HG03025 (cell line): ENCODE measurements around the gene CAMSAP3.

Experiments used
- ATAC-seq: cut with Tn5 transposase; IDR thresholded peaks from one replicate; pipeline ENCODE4 v1.9.1; 2021; ENCODE audit warnings: mild to moderate bottlenecking, moderate library complexity; ENCODE audit not compliant: unreplicated experiment, low FRiP score

CAMSAP3 gene, protein sequence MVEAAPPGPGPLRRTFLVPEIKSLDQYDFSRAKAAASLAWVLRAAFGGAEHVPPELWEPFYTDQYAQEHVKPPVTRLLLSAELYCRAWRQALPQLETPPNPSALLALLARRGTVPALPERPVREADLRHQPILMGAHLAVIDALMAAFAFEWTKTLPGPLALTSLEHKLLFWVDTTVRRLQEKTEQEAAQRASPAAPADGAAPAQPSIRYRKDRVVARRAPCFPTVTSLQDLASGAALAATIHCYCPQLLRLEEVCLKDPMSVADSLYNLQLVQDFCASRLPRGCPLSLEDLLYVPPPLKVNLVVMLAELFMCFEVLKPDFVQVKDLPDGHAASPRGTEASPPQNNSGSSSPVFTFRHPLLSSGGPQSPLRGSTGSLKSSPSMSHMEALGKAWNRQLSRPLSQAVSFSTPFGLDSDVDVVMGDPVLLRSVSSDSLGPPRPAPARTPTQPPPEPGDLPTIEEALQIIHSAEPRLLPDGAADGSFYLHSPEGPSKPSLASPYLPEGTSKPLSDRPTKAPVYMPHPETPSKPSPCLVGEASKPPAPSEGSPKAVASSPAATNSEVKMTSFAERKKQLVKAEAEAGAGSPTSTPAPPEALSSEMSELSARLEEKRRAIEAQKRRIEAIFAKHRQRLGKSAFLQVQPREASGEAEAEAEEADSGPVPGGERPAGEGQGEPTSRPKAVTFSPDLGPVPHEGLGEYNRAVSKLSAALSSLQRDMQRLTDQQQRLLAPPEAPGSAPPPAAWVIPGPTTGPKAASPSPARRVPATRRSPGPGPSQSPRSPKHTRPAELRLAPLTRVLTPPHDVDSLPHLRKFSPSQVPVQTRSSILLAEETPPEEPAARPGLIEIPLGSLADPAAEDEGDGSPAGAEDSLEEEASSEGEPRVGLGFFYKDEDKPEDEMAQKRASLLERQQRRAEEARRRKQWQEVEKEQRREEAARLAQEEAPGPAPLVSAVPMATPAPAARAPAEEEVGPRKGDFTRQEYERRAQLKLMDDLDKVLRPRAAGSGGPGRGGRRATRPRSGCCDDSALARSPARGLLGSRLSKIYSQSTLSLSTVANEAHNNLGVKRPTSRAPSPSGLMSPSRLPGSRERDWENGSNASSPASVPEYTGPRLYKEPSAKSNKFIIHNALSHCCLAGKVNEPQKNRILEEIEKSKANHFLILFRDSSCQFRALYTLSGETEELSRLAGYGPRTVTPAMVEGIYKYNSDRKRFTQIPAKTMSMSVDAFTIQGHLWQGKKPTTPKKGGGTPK

DNA sequence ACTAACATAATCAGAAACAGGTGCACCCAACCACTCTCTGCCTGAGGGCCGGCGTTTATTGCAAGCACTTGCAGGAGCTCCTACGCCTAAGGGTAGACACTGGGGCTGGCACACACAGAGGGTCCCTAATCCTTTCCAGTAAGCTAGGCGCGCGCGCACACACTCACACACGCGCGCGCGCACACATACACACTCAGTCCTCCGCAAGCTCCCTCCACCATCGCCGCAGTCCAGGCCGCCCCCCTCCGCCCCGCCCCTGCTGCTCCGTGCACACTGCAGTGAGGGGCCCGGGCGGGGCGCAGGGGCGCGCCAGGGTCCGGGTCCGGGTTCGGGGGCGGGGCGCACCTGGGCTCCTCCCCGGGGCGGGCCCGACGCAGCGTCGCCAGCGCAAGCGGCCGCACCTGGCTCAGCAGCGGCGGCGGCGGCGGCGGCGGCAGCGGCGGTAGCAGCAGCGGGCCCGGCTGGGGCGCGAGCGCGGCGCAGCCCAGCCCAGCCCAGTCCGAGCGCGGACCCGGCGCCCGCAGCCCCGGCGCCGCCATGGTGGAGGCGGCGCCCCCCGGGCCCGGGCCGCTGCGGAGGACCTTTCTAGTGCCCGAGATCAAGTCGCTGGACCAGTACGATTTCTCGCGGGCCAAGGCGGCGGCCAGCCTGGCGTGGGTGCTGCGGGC, at the start of gene CAMSAP3:
Gene CAMSAP3, plus strand, starts transcription at position 398 of the 668 bp plus-strand sequence. Its CDS starts 140 bp downstream, at position 538.
- ATAC-seq = no peak

DNA sequence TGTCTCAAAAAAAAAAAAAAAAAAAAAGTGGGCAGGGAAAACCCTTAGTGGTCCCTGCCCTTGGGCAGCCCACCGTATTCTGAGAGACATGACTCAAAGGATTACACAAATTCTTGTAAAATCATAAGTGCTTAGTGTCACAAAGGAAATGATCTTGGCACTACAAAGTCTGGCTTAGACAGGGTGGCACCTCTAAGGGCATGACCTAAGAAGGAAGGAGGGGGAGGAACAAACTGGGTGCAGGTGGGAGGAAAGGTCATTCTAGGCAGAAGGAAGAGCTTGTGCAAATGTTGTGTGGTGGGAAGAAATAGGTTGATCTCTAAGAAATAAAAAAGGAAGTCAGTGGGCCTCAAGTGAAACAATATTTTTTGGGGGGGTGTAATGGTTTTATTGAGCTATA, 49.8 kb upstream of the CAMSAP3 start:
- no peak for ATAC-seq

DNA sequence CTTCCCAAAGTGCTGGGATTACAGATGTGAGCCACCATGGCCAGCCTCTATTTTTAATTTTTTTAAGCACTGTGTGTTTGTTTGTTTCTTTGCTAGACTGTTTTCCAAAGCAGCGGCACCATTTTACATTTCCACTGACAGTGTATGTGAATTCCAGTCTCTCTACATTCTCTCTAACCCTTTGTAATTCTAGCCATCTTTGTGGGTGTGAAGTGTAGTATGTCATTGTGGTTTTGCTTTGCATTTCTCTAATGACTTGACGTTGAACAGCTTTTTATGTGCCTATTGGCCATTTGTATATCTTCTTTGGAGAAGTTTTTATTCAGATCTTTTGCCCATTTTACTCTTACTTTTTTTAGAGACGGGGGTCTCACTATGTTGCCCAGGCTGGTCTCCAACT, 48.5 kb upstream of the CAMSAP3 start:
- ATAC-seq = no peak

DNA sequence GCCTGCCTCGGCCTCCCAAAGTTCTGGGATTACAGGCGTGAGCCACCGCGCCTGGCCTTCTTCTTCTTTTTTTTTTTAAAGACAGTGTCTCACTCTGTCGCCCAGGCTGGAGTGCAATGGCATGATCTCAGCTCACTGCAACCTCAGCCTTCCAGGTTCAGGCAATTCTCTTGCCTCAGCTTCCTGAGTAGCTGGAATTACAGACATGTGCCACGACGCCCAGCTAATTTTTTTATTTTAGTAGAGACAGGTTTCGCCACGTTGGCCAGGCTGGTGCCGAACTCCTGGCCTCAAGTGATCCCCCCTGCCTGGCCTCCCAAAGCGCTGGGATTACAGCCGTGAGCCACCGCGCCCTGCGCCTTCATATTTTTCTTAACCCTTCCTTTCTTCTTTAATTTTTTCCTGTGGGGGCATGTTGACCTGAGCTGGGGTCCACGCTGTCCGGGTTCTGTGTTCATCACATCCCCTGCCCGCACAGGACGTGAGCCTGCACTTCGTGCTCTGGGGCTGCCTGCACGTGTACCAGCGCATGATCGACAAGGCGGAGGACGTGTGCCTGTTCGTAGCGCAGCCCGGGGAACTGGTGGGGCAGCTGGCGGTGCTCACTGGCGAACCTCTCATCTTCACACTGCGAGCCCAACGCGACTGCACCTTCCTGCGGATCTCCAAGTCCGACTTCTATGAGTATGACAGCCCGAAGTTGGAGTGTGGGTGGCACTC, 46.1 kb upstream of the CAMSAP3 start:
- ATAC-seq = no peak

DNA sequence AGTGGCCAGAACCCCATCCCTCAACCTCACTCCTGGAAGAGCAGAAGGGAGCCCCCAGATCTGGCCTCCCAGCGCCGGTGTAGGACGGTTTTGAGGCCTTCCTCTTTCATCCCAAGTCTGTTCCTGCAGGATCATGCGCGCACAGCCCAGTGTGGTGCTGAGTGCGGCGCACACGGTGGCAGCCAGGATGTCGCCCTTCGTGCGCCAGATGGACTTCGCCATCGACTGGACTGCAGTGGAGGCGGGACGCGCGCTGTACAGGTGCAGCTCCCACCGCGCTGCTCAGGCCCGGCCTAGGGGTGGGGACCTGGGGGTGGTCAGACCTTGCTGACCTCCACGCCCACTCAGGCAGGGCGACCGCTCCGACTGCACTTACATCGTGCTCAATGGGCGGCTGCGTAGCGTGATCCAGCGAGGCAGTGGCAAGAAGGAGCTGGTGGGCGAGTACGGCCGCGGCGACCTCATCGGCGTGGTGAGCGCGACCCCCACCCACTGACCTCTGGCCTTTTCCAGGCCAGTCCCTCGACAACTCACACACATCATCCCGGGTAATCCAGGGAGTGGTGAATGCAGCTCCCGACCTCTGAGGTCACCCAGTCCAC, 45.4 kb upstream of the CAMSAP3 start:
- ATAC-seq = no peak

DNA sequence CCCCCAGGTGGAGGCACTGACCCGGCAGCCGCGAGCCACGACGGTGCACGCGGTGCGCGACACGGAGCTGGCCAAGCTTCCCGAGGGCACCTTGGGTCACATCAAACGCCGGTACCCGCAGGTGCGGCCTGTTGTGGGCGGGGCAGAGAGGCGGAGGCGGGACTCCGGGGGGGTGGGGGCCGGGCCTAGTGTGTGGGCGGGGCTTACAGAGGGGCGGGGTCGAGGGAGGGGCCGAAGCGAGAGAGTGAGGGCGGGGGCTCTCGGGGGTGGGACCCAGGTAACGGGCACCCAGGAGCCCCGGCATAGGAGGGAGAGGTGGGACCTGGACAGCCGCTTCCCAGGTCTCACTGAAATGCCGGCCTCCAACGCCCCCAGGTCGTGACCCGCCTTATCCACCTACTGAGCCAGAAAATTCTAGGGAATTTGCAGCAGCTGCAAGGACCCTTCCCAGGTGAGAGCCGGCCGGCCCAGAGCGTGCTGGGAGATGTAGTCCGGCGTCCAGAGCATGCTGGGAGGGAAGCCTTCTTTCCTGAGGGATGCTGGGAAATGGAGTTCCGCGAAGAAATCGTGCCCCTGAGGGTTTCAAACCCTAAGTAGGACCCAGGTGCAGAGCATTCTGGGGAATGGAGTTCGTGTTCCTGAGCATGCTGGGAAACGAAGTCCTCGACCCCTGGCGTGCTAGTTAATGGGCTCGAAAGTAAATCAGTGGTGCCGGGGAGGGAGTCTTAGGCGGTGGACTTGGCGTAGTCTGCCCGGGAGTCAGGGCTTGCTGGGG, 44.5 kb upstream of the CAMSAP3 start:
- no peak for ATAC-seq

DNA sequence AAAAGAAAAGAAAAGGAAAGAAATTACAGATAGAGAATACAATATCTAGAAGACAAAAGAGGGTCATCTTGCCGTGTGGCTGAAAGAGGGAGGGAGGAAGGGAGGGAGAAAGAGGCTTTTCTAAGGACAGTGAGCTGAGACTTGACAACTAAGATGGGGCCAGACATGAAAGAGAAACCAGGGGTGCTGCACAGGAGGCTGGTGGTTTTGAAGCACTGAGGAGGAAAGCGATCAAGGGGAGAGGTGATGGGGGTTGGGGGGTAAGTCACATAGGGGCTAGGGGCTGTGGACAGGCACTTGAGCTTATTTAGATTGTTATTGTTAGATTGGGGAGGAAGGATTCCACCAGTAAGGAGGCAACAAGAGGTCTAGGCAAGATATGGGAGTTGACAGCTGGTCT, 42.9 kb upstream of the CAMSAP3 start:
- no peak for ATAC-seq

DNA sequence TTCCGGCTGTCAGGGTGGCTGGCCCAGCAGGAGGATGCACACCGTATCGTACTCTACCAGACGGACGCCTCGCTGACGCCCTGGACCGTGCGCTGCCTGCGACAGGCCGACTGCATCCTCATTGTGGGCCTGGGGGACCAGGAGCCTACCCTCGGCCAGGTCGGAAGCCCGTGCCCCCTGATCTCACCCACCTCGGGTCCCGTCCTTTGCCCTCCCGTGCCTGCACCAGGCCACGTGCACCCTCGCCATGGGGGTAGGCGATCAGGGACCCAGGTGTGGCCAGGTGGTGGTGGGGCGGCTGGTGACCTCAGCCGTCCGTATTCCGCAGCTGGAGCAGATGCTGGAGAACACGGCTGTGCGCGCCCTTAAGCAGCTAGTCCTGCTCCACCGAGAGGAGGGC, 41.1 kb upstream of the CAMSAP3 start:
- no peak for ATAC-seq

DNA sequence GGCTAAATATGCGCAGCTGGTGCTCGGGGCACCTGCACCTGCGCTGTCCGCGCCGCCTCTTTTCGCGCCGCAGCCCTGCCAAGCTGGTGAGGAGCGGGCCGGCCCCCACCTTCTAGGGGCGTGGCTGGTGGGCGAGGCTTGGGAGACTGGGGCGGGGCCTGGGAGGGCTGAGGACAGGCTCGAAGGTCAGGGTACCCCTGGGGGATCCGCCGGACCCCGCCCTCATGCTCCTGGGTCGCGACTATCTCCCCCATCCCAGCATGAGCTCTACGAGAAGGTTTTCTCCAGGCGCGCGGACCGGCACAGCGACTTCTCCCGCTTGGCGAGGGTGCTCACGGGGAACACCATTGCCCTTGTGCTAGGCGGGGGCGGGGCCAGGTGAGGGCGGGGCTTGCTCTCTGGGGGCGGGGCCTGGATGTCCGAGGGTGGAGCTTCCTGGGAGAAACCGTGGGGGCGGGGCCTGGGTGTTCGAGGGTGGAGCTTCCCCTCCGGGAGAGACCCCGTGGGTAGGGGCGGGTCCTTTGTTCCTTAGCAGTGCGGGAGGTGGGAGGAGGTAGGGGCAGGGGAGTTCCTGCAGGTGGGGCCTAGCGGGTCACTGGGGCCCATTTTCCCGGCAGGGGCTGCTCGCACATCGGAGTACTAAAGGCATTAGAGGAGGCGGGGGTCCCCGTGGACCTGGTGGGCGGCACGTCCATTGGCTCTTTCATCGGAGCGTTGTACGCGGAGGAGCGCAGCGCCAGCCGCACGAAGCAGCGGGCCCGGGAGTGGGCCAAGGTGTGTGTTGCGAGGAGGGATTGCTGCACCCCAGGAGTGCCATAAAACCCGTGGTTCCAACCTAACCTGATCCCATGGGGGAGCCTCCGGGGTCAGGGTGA, 40.4 kb upstream of the CAMSAP3 start:
- ATAC-seq = no peak

DNA sequence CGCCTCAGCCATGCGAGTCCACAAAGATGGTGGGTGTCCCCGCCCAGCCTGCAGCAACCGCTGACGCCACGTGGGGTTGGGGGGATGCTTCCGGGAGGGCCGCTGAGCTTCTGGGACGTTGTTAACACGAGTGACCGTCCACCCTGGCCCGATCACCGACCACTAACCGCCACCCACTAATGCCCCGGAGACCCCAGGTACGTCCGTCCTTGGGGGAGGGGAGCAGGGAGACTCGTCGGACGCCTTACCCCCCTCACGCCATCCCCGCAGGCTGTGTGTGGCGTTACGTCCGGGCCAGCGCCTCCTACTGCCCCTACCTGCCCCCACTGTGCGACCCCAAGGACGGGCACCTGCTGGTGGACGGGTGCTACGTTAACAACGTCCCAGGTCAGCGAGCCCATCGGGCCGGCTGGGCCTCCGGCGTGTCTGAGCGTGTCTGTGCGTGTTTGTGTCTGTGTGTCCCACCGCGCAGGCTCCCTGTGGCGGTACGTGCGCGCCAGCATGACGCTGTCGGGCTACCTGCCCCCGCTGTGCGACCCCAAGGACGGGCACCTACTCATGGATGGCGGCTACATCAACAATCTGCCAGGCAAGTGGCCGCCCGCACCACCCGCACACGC, 38.9 kb upstream of the CAMSAP3 start:
- ATAC-seq = no peak

DNA sequence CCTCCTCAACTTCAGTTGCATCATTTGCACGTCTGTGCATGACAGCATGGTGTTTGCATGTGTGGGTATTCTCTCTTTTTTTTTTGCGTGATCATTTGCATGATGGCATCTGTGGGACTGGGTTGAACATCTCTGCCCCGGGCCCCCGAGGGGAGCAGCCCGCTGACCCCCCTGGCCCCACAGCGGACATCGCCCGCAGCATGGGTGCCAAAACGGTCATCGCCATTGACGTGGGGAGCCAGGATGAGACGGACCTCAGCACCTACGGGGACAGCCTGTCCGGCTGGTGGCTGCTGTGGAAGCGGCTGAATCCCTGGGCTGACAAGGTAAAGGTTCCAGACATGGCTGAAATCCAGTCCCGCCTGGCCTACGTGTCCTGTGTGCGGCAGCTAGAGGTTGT, 37.0 kb upstream of the CAMSAP3 start:
- no peak for ATAC-seq

DNA sequence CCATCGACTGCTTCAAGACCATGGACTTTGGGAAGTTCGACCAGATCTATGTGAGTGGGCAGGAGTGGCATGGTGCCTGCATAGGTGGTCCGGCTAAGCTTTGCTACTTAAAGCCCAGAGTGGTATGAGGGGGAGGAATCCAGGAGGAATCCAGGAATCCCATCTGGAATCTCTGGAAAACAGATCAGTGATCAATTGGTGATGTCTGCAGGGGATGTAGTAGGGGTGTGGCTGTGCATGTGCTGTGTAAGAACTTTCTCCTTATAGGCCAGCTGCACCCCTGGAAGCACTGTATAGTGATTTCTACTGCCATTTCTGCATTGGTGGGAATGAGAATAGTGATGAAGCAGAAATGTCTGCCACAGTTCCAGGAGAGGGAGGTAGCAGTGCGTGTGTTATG, 36.6 kb upstream of the CAMSAP3 start:
- ATAC-seq = no peak

DNA sequence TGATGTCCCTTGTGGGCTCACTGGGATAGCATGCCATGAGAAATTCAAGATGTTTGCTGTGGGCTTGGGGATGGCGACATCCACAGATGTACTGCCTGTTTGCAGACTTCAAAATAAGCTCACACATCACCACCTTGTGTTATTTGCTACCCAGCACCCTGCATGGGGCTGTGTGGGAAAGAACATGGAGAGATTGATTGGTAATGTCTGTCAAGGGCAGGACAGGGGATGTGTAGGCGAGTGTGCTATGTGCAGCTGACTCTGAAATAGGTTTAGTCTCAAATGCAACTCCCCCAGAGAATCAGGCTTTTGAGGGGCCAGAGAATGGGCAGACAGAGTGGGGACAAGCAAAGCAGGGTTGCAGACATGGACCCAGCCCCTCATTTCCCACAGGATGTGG, 35.4 kb upstream of the CAMSAP3 start:
- no peak for ATAC-seq

DNA sequence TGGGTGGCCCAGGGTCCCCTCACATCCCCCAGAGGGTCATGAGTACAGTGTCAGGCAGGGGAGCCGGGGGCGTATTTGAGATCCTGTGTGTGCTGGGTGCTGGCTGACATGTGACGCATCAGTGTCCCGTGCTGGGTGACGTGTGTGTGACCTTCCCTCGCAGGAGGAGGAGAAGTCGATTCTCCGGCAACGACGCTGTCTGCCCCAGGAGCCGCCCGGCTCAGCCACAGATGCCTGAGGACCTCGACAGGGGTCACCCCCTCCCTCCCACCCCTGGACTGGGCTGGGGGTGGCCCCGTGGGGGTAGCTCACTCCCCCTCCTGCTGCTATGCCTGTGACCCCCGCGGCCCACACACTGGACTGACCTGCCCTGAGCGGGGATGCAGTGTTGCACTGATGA, 34.3 kb upstream of the CAMSAP3 start:
- no peak for ATAC-seq

DNA sequence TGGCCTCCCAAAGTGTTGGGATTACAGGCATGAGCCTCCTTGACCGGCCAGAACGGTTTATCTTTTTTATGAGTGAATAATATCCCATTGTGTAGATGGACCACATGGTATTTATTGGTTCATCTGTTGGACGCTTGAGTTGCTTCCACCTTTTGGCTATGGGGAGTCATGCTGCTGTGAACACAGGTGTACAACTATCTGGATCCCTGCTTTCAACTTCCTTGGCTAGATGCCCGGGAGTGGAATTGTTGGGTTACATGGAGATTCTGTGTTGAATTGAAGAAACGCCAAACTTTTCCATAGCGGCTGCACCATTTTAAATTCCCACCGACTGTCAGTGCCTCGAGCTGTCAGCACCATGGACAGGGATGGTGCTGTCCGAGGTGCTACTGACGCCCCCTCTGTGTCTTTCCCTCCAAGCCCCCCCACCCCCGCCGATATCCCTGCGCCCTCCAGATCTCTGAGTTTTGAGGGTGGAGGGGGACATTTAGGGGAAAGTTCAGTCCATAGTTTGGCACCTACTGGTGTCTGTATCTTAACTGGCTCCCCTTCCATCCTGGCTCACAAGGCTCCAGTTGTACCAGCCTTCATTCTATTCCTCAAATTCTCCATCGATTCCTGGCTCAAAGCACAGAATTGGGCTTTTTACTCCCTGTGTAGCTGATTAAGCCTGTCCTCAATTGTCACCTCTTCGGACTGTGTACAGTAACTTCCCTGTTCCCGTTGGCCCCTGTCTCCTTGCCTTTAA, 32.8 kb upstream of the CAMSAP3 start:
- ATAC-seq = no peak

DNA sequence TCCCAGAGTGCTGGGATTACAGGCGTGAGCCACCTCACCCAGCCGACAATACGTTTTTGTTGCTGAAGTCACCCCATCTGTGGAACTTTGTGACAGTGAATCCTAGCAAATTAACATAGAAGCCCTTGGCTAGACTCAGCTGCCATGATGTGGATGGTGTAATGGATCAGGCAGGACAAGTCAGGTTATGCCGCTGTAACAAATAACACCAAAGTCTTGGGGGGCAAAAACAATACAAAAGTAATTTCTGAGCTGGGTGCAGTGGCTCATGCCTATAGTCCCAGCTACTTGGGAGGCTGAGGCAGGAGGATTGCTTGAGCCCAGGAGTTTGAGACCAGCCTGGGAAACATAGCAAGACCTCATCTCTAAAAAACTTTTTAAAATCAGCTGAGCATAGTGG, 30.8 kb upstream of the CAMSAP3 start:
- no peak for ATAC-seq

DNA sequence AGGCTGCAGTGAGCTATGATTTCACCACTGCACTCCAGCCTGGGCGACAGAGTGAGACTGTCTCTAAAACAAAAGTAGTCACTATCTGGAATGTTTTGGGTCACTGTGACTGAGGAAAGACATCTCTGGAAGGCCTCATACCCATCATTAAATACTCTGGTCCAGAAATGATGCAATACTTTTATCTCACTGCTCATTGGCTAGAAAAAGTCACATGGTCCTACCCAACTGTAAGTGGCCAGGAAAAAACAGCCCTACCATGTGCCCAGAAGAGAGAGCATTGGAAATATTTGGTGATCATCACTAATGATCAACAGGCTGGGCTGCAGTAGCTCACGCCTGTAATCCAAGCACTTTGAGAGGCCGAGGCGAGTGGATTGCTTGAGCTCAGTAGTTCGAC, 30.3 kb upstream of the CAMSAP3 start:
- no peak for ATAC-seq
